ENCODE measurements around the gene GATAD2A. TPM values are rescaled to one million over a fixed set of nuclear protein-coding genes. Genes with fewer than 3 reads are reported as not detected.

Gene GATAD2A
- total and polyA plus RNA-seq, 9 of the 15 experiments (the other 6 are each of a cell fraction or from before 2014, with no cell fraction given): 2.4 to 226 (median 44.2) TPM

- no peak for TF ChIP-seq ZNF609 (CRISPR knock-in tag; IDR thresholded peaks at IDR 0.05; ENCODE audit: borderline replicate concordance)
- TF ChIP-seq SIX5 (IDR thresholded peaks at IDR 0.05; ENCODE audit: borderline replicate concordance in 1 of 2, insufficient read depth in 1 of 2, low read depth in 1 of 2, low read length in 2 of 2): no peak
- 0 out of 2 replicates have a peak, but pooled peaks have one; percentile 27 for TF ChIP-seq ZFX (CRISPR knock-in tag; IDR thresholded peaks at IDR 0.05)
- TF ChIP-seq ZBTB40 (IDR thresholded peaks at IDR 0.05): no peak
- TF ChIP-seq ZBTB40 (CRISPR knock-in tag; IDR thresholded peaks at IDR 0.05): no peak
- no peak for TF ChIP-seq ZNF830 (CRISPR knock-in tag; IDR thresholded peaks at IDR 0.05)
- TF ChIP-seq ZNF134 (CRISPR knock-in tag; conservative IDR thresholded peaks at IDR 0.05): no peak
- TF ChIP-seq ZNF140 (CRISPR knock-in tag; IDR thresholded peaks at IDR 0.05): no peak
- peak; percentile 22 for TF ChIP-seq HMGN3 (IDR thresholded peaks at IDR 0.05; ENCODE audit: borderline replicate concordance, extremely low read depth, insufficient read length, low read depth, low read length)
These were observed 135.4 kb downstream of the GATAD2A start (continued) for GRCh38 chr19:19540715-19541515.
